ENCODE results near the gene ANXA1.
A peak's percentile ranks its signal among the peaks of the same experiment; 100 is the strongest.

ANXA1 gene, protein sequence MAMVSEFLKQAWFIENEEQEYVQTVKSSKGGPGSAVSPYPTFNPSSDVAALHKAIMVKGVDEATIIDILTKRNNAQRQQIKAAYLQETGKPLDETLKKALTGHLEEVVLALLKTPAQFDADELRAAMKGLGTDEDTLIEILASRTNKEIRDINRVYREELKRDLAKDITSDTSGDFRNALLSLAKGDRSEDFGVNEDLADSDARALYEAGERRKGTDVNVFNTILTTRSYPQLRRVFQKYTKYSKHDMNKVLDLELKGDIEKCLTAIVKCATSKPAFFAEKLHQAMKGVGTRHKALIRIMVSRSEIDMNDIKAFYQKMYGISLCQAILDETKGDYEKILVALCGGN

DNA sequence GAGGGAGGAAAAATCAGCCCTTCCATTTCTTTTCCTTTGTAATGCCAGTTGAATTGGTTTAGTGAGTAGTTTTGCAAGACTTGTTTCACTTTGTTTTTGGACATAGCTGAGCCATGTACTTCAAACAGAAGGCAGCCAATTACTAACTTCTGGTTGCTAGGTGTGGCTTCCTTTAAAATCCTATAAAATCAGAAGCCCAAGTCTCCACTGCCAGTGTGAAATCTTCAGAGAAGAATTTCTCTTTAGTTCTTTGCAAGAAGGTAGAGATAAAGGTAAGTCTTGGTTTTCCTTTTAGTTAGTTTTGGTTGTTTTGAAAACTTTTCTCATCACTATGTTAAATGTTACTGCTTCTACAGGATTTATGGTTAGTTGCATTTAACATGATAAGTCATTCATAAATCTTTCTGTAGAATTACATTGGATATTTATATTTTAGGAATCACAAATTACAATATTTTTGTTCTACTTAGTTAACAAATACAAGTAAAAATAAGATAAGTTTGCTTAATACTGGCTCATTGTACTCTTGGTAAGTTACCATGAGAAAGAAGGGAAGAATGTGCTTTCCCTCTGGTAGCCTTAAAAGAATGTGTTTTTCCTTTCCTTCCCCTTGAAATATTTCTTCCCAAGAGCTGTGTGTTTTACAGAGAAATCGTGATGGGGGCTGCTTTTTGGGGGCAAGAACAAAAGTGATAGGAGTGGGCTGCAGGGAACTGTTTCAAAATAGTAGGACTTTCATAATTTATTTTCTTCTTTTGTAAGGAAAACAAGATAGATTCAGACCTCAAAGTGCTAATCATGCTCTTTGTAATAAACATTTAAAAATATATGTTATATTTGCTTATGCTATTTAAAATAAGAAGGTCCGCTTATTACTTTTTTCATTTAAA lies at the start of gene ANXA1:
Gene ANXA1 (plus strand): TSS at position 213 of the 890 bp plus-strand sequence. CDS start 6,671 bp downstream, outside the sequence.
- peak; percentile 89 for DNase-seq

DNA sequence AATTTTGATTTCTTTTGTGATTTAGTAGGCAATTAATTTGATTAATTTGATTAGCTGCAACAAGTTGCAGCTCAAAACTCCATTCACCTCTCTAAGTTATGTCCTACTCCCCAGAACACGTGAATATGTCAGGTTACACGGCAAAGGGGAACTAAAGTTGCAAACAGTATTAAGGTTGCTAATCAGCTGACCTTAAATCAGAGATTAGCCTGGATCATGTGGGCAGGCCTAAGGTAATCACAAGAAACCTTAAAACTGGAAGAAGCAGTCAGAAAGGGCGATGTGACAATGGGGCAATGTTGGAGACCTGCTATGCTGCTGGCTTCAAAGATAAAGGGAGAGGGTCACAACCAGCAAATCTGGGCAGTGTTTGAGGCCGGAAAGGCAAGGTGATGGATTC lies 47.3 kb upstream of the ANXA1 start:
- no peak for DNase-seq

DNA sequence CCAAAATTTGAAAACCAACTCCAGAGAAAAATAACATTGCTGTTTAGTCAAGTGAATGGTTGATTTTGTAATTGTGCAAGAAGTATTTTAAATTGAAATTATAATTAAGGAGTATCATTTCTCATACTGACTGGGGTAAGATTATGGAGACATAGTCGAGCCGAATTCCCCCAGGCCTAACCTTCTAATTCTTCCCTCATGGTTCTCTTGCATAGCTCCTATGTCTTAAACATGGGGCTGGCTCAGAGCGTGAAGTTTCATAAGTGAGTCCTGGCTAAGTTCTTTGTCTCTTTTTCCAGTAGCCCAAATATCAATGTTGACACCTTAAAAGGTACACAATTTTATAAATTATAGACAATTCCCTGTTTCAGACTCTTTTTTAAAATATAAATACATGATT lies 46.7 kb upstream of the ANXA1 start:
- DNase-seq, result no peak

DNA sequence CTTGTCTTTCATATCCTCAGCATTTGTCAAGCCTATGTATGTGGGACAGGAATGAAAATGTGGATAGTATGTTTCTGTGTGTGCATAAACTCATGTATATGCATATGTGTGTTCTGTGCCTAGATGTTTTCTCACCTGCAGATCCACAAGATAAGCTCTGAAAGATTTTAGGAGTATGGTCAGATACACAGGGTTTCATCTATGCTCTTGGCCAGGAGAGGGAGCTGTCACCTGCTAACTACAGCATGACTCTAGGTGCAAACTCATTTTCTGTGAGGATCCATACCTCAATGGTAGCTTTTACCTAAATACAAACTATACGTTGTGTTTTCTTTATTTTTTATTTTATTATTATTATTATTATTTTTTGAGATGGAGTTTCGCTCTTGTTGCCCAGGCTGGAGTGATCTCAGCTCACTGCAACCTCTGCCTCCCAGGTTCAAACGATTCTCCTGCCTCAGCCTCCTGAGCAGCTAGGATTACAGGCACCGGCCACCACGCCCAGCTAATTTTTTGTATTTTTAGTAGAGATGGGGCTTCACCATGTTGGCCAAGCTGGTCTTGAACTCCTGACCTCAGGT lies 44.1 kb upstream of the ANXA1 start:
- peak; percentile 77 for DNase-seq

DNA sequence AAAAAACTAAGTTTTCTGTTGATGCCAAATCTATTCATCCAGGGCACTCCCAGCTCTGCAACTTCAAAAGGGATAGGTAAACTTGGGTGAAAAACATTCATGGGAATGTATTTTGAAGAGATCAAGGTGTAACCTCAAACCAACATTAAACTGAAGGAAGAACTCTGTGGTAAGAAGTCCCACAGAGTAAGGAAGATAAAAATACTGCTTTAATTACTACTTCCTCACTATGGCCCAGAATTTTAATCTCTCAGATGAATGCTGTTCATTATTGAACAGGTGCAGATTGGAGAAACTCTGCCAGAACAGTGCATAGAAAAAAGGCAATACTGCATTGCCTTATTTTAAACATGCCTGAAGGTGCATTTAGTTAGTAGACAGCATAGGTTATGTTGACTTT lies 37.6 kb upstream of the ANXA1 start:
- DNase-seq, result no peak

DNA sequence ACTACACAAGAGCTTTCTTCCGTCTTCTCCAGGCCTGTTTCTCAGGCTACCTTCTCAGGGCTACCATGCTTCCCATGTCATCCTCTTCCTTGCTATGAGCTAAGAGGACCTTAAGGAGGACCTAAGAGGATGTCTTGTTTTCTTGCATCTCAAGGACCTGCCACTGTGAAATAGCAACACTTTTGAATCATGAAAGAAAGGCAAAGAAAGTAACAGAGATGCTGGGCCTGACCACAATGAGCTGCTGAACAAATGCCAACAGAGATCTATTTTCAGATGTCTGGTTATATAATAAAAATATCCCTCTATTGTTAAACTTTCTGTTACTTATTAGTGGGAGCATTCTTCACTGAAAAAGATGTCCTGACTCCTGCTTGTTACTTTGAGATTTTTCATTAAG lies 36.7 kb upstream of the ANXA1 start:
- no peak for DNase-seq

DNA sequence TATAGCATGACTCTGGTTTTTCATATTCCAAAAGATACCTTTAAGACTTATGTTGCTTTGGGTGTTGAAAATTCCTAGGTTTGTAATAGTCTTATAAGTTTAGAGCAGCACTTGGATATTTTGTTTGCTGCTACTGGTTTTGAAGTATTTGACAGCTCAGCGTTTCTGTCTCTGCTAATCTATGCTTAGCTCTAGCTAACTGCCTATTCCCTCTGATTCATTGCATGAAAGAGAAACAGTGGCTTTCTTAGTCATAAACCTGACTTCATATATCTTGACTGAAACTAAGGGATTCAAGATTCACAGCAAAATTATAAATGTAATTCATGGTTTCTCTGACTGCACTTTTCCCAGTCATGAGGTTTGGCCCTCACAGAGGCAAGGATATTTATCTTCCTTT lies 35.6 kb upstream of the ANXA1 start:
- no peak for DNase-seq

DNA sequence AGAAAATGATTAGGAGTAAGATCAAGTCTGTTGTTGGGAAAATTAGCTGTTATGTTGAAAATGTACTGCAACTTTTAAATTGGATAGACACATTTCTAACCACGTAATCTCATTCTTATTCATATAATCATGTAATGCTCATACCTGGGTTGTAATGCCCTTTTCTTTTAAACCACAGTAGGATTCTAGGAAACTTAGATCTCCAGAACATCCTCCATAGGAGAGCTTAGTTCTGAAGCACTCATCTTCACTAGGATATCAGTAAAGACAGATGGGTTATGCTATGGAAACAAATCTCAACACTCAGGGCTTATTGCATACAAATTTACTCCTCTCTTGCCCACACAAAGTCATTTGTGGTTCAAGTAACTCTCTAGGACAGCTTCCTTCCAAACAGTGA lies 34.8 kb upstream of the ANXA1 start:
- no peak for DNase-seq

DNA sequence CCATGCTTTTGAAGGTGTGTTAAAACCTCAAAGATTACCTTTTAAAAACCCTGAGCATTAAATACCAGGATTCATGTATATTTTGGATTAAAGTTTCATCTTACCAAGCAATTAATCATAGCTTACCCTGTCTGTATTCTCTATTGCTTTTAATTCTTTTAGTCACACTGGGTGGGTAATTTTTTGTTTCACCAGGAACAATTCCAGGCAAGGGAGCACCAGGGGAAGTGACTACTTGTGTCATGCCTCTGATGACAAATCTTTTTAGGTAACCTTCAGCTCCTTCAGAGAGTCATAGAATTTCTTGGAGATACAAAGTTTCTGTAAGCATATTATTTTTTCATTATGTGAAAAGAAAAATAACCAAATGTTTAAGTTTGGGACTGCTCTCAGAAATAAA lies 33.4 kb upstream of the ANXA1 start:
- no peak for DNase-seq

DNA sequence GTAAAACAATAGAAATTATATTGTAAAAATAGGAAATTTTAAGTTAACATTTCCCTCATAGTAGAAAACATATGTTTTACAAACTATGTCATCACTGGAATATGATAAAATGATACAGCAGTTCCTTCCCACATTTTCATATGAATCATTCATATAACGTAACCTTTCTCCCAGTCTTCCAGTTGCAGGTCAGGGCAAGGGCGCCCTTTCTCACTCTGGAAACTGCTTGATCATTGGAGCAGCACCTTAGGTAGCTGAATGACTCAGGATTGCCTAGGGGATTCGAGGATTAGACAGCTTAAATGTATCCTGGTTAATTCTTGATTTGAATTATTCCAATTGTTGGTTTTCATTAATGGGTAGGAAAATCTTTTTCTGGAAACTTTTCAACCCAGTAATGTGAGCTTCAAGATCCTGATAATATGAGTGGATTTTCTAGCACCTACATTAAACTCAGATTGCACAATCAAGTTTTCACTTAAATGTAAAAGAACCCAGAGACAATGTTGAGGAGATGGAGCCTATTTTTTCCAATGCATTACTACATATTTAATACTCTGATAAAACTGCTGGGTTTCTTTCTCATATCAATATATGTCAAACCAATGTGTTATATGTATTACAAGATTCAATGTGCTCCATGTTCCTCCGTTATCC lies 32.6 kb upstream of the ANXA1 start:
- DNase-seq, result no peak

DNA sequence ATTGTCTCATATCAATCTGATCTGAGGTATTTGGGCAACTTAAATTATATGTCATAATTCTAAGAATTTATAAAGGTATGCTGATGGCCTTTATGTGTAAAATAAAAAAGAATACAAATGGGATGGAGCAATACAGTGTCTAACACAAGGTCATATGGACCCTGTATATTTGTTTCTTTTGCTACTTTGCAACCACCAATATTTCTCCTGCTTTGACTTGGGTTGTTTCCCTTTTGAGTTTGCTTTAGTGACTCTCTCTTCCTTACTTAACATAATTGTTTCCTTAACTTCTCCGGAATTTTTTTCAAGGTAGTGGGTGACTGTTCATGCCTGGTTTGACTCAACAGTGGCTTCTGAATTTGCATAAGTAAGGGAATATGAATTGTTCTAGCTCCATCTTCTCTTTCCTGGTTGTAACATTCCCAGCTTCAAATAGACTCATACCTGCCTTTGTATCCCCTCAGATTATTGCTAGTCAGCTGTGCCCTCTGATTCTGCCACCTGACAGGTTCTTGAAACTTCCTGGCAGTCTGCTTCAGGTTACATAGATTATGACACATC lies 30.2 kb upstream of the ANXA1 start:
- DNase-seq, result no peak

DNA sequence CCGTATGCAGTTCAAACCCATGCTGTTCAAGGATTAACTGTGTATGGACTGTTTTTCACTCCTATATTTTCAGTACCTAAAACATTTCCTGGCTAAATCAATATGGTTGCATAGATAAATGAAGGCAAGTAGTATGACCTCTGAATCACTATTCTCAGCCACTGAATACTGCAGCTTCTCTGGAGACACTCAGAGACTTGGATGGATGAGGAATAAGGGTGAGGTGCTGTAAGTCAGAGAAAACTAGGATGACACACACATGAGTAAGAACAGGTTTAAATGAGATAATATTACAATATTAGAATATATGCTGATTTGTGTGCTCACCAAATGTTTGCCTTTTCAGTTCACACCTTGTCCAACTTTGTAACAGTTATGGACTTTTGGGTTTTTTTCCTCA lies 26.0 kb upstream of the ANXA1 start:
- DNase-seq, result no peak

DNA sequence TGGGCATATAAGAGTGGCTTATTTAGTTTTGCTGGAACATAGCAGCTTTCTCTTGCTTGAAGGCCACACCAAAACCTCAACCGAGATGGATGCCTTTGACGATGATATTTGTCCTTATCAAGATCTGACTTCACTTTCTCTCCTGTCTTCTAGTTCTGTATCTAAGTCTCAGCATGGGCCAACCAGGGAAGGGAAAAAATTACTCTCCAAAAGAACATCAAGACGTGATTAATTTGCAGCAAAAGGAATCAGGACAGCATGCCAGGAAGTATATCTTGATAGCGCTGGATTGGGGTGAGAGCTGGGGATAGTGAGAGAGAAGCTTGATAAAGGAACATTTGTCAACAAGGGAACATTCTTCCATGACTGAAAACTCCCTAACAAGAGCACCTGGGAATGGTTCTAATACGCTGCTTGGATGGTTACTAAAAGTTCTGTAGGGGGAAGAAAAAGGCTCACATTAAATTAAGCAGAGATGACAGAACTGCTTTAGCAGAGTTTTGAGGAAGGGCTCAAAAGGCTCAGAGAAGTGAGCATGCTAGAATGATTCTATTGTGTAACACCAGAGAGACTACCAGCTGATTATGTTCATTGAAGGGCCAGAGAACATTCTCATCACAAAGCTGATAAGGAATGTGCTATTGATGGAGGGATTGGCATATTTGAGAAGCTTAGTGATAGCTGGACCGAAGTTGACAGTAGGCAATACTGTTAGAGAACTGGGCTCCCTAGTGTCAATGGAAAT lies 21.6 kb upstream of the ANXA1 start:
- DNase-seq, result no peak

DNA sequence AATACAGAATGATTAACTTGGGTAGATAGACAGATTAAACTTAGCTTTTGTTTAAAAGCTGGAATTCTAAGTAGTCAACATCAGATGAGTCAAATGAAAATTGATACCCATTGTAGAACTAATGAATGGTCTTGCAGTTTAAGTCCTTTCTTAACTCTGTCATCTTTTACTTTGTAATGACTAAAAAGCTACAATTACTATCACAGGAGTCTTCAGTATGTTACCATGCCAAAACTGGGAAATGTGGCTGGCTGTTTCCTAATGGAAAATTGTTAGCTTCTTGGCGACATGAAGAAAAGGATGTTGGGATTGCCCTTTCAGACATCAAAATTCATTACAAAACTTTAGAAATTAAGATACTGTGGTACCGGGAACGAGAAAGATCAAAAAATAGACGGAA lies 20.2 kb upstream of the ANXA1 start:
- no peak for DNase-seq

DNA sequence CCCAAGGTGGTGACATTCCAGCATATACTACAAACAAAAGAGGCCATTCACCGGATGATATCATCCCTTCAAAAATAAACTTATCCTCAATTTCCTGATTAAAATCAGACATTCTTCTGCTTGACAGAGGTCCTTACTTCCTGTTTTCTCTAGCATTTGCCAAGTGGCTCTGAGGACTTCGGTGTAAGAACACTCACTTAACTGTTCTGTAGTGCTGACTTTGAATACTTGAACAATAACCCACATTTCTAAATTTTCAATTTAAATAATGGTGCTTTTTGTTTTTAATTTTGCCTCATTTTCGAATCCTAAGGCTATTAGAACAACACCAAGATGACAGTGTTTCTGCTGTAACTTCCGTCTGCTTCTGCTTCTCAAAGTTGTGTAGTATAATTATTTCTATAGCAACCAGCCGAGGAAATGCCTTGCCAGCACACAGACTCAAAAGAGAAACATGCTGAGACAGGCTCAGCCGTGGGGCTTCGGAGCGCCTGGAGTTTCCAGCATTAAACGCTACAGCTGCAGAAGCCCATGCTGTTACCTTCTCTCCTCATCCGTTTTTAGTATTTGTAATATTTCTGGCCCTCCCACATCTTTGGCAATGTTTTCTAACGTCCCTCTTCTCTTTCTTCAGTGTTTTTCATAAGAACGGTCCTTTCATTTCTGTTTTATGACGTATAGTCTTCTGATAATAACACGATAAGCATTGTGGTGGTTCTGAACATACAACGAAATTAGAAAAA lies 19.5 kb upstream of the ANXA1 start:
- peak; percentile 91 for DNase-seq

DNA sequence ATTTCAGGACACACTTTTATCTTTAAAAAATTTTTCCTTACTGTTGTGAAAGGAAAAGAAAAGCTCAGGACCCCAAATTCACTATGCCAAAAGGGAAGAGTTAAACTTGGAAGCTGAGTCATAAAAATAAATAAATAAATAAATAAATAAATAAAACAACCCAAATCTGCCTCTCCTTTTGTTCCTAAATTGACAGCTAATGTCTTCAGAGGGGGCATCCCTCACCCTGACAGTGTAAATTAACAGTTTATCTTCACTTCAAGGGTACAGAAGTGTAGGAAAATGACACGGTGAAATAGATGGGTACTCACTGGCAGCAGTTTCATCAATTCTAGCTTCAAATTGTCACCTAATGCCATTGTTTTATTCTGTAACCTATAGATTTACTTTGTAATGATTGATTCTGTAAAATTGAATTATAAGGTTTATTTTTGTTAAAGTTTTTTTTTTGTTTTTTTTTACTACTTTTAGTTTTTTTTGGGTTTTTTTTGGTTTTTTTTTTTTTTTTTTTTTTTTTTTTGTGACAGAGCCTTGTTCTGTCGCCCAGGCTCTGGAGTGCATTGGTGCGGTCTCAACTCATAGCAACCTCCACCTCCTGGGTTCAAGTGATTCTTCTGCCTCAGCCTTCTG lies 18.5 kb upstream of the ANXA1 start:
- peak; percentile 30 for DNase-seq

DNA sequence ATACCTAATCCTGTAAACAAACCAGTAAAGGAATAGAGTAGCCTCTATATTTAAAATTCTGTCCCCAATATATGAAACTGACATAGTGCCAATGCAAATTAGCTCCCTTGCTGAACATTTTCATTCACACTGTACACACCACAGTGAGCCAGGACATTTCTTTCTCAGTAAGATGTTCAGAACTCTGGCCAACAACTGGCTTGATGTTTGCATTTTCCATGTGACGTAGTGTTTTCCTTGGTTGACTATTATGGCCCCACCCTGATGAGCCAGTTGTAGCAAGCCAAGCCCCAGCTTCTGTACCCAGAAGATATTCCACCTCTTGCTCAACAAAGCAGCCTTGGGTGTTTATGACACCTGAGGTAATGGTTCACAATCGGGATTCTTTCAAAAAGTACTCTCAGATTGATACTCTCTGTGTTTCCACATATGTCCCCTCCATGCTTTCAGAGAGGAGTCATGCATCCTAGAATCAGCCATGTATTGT lies 17.7 kb upstream of the ANXA1 start:
- DNase-seq, result no peak

DNA sequence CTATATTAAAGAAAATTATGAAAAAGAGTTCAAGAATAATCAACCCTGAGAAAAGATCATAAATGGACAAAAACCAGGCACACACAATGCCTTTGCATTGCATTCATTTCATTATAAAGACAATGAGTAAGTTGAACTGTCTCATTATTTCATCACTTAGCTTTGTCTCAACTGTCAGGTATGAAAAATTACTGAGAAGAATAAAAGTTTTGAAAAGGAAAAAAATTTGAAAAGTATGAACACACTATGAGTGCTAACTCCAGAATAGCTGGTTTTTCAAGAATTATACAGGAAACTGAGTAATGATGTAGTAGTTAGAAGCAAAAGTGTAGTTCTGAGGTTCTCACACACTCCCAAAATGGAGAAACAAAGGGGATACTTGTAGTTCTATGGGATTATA lies 16.3 kb upstream of the ANXA1 start:
- no peak for DNase-seq

DNA sequence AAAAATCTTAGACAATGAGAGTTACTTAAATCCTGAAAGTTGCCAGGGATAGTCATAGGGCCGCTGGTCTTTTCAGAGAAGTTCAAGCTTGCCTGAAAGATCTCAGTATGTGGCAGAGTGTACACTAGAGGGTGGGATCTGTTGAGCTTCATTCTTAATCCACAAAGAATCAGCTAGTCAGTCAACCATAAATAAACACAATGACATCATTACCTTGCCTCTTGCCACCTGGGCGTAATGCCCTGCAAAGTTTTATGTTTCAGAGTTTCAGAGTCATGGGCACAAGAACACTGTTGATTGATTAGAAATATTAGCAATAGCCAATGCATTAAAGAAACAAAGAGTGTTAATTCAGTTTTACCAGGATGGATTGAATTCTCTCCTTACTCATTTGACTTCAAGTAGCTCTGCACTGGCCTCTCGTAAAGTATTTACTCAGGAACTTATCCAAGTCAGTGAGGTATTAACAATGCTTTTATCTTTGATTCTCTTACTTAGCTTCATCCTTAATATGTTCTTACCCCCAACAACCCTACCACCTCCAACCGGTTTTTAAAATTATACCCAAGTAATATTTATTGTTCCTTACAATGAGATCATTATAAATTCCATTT lies 14.3 kb upstream of the ANXA1 start:
- no peak for DNase-seq

DNA sequence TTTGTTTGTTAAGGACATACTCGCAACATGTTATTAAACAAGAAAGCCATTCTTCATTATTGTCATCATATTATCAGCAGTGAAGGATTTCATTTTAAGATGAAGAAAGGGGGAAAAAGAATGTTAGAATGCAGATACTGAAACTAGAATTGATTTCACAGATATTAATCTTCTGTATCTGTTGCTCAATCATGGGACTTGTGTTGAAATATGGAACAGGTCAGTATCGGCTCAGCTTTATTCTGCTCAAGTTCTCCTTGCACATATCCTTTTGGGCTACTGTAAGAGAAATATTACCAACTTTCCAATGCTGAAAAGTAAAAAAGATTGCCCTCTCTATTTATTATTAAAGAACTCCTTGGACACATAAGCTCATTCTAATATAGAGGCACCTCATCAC lies 13.8 kb upstream of the ANXA1 start:
- no peak for DNase-seq

Measured in CD4-positive, alpha-beta T cell treated with Interleukin-10 for 1 hour (primary cell).